Gastroesophageal sphincter (tissue), 4 donors: ENCODE data around the gene INAVA. TPM values are rescaled to one million over a fixed set of nuclear protein-coding genes. Genes with fewer than 3 reads are reported as not detected.
A peak's percentile ranks its signal among the peaks of the same experiment; 100 is the strongest.

Experiments used
- ATAC-seq: fragments of 150-250 bp; one replicate; pipeline ENCODE4 v1.9.1; 2016; ENCODE audit warnings: mild to moderate bottlenecking, moderate library complexity
- H3K27ac ChIP-seq, 4 donors: fragments of 200-600 bp; sonication (generic) in 3 of 4; 1 replicate in 3 of 4; 2 replicates in 1 of 4; pipeline ENCODE4 v1.5.1; 2016 to 2019
- H3K27me3 ChIP-seq: fragments of 200-600 bp; sonication (generic); one replicate; pipeline ENCODE4 v1.5.1; 2019
- H3K36me3 ChIP-seq, 2 donors: fragments of 200-600 bp; sonication (generic); one replicate each; pipeline ENCODE4 v1.5.1; 2019; ENCODE audit warnings: control low read depth in 1 of 2
- H3K4me1 ChIP-seq, 3 donors: fragments of 200-600 bp; sonication (generic); 1 replicate in 2 of 3; 2 replicates in 1 of 3; pipeline ENCODE4 v1.5.1; 2016 to 2019; ENCODE audit warnings: control low read depth in 2 of 3
- H3K4me3 ChIP-seq, 2 donors: fragments of 200-600 bp; sonication (generic); one replicate each; pipeline ENCODE4 v1.5.1; 2019; ENCODE audit warnings: mild to moderate bottlenecking in 1 of 2, moderate library complexity in 1 of 2
- H3K9me3 ChIP-seq, 3 donors: fragments of 200-600 bp; sonication (generic); one replicate each; pipeline ENCODE4 v1.5.1; 2017 to 2019; ENCODE audit warnings: control low read depth in 2 of 3
- CTCF ChIP-seq, 4 experiments: fragments of 200-600 bp in 2 of 4; fragments of 450-650 bp in 2 of 4; sonication (generic) in 1 of 4; IDR thresholded peaks; one replicate each; pipeline ENCODE4 v1.5.1; 2017 to 2019; ENCODE audit warnings: antibody characterized with exemption in 4 of 4, mild to moderate bottlenecking in 2 of 4, moderate library complexity in 2 of 4
- EP300 ChIP-seq: sonication (generic); formaldehyde crosslinking; IDR thresholded peaks from one replicate; pipeline ENCODE4 v1.6.1; 2017; ENCODE audit warnings: antibody characterized with exemption, mild to moderate bottlenecking
- POLR2A ChIP-seq, 2 donors: fragments of 450-650 bp; IDR thresholded peaks; one replicate each; pipeline ENCODE4 v1.6.1; 2017; ENCODE audit warnings: antibody characterized with exemption in 2 of 2, mild to moderate bottlenecking in 2 of 2, moderate library complexity in 1 of 2
- POLR2AphosphoS5 ChIP-seq: sonication (generic); formaldehyde crosslinking; IDR thresholded peaks from one replicate; pipeline ENCODE4 v1.6.1; 2017; ENCODE audit warnings: antibody characterized with exemption
- WGBS, 2 donors: methylation state at CpG; one replicate each; pipeline ENCODE4 v1.1.5; 2018; ENCODE audit warnings: low coverage in 1 of 2; 5-methylcytosine and 5-hydroxymethylcytosine counted together
- total RNA-seq, 4 donors: library from RNA; depleted of rRNA; stranded (reverse); fragments of >200 nt; gene quantifications; one replicate each; pipeline ENCODE4 v1.1.0, GENCODE V29; 2016

The INAVA gene
- total RNA-seq, 4 donors from 2014 or later = 0.47 to 2.9 TPM; not detected in 2

- no peak for ATAC-seq
- H3K27ac ChIP-seq = no peak overlapping the region
- WGBS, 2 donors = 41 to 71% methylated on average over 3 to 9 of the region's 11 CpGs
Observed at GRCh38 chr1:200867018-200867811, 27.5 kb upstream of the INAVA start.

GRCh38 chr1:200869376-200869752 is 25.3 kb upstream of the INAVA start:
- H3K27me3 ChIP-seq = peaks cover 58% of the 10 kb centered on the region
- no peak overlapping the region for H3K27ac ChIP-seq
- no peak overlapping the region for H3K4me3 ChIP-seq
- TF ChIP-seq CTCF (IDR thresholded peaks at IDR 0.05) = no peak
- TF ChIP-seq POLR2A (IDR thresholded peaks at IDR 0.05) = no peak
- no peak for TF ChIP-seq EP300
- 76 to 84% methylated on average over 3 to 5 of the region's 5 CpGs for WGBS, 2 donors
- peaks cover 0 to 14% (median 12%) of the 10 kb centered on the region in 3 donors for H3K4me1 ChIP-seq
- ATAC-seq = no peak
- no peaks in the 10 kb centered on the region for H3K9me3 ChIP-seq
- H3K36me3 ChIP-seq = no peaks in the 10 kb centered on the region

More at GRCh38 chr1:200867018-200867811, 27.5 kb upstream of the INAVA start:
- peaks cover 0 to 19% of the 10 kb centered on the region in 2 donors for H3K36me3 ChIP-seq
- no peak for TF ChIP-seq CTCF (IDR thresholded peaks at IDR 0.05)
- no peak for TF ChIP-seq EP300
- no peak for TF ChIP-seq POLR2AphosphoS5
- no peak for TF ChIP-seq POLR2A (IDR thresholded peaks at IDR 0.05)
- H3K9me3 ChIP-seq = no peaks in the 10 kb centered on the region
- peaks cover 36% of the 10 kb centered on the region for H3K27me3 ChIP-seq
- H3K4me3 ChIP-seq = no peak overlapping the region
- H3K4me1 ChIP-seq = no peaks in the 10 kb centered on the region

- H3K27ac ChIP-seq = no peak overlapping the region
- TF ChIP-seq EP300 = no peak
- TF ChIP-seq POLR2AphosphoS5 = no peak
- no peak for TF ChIP-seq CTCF (IDR thresholded peaks at IDR 0.05)
- no peak for TF ChIP-seq POLR2A (IDR thresholded peaks at IDR 0.05)
- H3K4me1 ChIP-seq = peaks cover 0 to 14% (median 12%) of the 10 kb centered on the region in 3 donors
- no peak for ATAC-seq
- no peaks in the 10 kb centered on the region for H3K9me3 ChIP-seq
- 80 to 100% methylated on average over 2 to 5 of the region's 9 CpGs for WGBS, 2 donors
- no peak overlapping the region for H3K4me3 ChIP-seq
- H3K27me3 ChIP-seq = peaks cover 63% of the 10 kb centered on the region
- H3K36me3 ChIP-seq = no peaks in the 10 kb centered on the region
Observed at GRCh38 chr1:200869753-200870391, 24.8 kb upstream of the INAVA start.

GRCh38 chr1:200872446-200873115 is 22.1 kb upstream of the INAVA start, which contains the start of gene GPR25:
Gene GPR25 (plus strand): TSS chr1:200872981. CDS start chr1:200873038, 57 bp downstream.
- peak within 1 kb of the TSS in 1 of 2 donors; percentile 44 for H3K4me3 ChIP-seq
- H3K27ac ChIP-seq = no peak within 1 kb of the TSS
- TF ChIP-seq POLR2A (IDR thresholded peaks at IDR 0.05) = no peak
- no peak for TF ChIP-seq CTCF (IDR thresholded peaks at IDR 0.05)
- TF ChIP-seq POLR2AphosphoS5 = no peak
- no peak for TF ChIP-seq EP300
- peak; percentile 7 for ATAC-seq
- H3K27me3 ChIP-seq = peaks cover 81% of the 10 kb centered on the region
- H3K9me3 ChIP-seq = no peaks in the 10 kb centered on the region
- WGBS, 2 donors = 93% methylated on average over 13 of the region's 23 CpGs; no CpG with 5 or more reads in 1 of the 2 donors
- no peaks in the 10 kb centered on the region for H3K36me3 ChIP-seq
- peaks cover 0 to 14% (median 12%) of the 10 kb centered on the region in 3 donors for H3K4me1 ChIP-seq
